Fibroblast of lung (primary cell): Measurements from ENCODE around the gene UGT1A7.

Experiments used
- CTCF ChIP-seq, 2 donors: IDR thresholded peaks in 1 of 2; conservative IDR thresholded peaks in 1 of 2; 1 replicate in 1 of 2; 2 replicates in 1 of 2; pipeline ENCODE4 v1.5.1; 2011 to 2012; ENCODE audit warnings: low read length in 2 of 2, control low read depth in 1 of 2, inconsistent platforms in 1 of 2, low read depth in 1 of 2, mild to moderate bottlenecking in 1 of 2
- EZH2 ChIP-seq: IDR thresholded peaks from 2 replicates; pipeline ENCODE4 v1.5.1; 2012; ENCODE audit warnings: low read length, control low read depth, mild to moderate bottlenecking; ENCODE audit errors: missing control alignments

- TF ChIP-seq CTCF (conservative IDR thresholded peaks at IDR 0.05 in 1 of 2, IDR thresholded peaks at IDR 0.05 in 1 of 2; ENCODE audit: low read depth in 1 of 2, low read length in 2 of 2) (no peak), EZH2 (no peak)
Measured at GRCh38 chr2:233764264-233764663, 82.6 kb downstream of the UGT1A7 start.
